Stimulated activated CD4-positive, alpha-beta T cell treated with anti-CD3 and anti-CD28 coated beads, Interleukin-4, amount 100 ng/mL, for 24 hours (primary cell): ENCODE results near the gene FASTK.

Source experiments
- DNase-seq: peaks from one replicate; pipeline ENCODE4 v3.0.0-alpha.2; 2020

FASTK gene

DNA sequence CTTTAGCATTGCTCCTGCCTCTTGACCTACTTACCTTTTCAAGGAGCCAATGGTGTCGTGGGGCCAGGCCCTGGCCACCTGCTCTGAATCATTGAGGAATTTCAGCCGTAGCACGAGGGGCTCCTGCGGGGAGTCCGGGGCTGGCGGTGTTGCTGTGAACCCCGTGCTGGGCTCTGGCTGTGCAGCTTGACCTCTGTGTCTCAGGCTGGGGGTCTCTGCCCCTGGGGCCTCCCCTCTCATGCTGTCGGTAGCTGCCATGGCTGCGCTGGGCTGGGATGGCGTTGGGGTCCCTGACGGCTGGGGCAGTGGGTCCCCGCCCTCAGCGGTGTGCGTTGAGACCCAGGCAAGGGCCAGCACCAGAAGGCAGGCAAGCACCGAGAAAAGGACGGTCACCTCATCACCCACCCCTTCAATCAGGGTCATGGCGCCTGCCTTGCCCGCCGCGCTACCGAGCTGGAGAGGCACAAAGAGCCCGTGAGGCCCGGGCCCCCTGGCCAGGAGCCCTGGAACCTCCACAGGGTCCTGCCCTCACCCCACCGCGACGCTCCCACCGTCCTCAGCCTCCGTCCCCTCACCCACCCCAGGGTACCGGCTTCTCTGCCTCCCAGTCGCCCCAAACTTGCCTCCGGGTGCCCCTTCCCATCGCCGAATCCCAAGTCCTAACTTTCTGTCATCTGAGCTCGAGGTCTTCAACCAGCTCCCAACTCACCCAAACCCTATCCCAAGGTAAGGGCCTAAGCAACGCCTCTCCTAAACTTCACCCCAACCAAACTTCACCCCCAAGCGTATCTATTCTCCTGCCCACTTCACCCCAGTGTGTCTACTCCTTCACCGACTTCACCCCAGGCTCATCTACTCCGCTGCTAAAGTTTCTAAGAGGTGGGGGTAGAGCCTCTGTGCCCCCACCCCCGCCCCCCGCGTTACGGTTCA is 1.8 kb upstream of the FASTK start:
- no peak for DNase-seq

DNA sequence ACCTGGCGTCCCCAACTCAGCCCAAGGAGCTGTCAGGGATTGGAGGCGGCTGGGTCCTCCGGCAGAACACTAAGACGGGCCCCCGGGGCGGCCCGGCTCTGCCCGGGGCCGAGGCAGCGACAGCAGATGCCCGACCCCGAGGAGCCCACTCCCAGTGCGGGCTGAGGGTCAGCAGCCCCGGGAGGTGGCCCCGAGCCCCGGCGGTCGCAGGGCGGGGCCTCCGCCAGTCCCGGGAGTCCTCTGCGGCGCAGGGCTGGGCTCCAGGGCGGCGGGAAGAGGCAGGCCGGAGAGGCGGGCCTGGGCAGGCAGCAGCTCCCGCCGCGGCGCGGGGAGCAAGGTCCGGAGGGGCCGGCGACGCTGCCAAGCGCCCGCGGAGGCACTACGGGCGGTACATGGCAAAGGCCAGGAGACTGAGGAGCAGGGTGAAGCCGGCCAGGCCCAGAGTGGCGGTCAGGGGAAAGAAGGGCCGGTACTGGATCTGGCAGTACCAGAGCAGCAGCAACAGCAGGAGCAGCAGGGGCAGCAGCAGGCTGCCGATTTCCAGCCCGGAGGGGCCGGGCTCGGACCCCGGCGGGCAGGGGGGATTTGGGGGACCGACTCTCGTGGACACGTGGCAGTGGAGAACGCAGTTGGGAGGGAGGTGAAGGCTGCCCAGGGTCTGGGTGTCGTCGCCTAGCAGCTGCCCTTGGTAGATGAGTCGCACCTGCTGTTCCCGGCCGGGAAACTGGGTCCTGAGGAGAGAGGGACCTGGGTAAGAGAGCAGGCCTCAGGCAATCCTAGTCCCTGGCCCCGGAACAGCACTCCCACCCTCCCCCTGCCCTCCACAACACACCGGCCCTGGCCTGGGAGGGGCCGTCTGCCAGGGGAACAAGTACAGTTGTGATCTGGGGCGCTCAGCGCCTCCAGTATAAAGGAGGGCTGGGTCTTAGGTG is 827 bp upstream of the FASTK start:
- no peak for DNase-seq

DNA sequence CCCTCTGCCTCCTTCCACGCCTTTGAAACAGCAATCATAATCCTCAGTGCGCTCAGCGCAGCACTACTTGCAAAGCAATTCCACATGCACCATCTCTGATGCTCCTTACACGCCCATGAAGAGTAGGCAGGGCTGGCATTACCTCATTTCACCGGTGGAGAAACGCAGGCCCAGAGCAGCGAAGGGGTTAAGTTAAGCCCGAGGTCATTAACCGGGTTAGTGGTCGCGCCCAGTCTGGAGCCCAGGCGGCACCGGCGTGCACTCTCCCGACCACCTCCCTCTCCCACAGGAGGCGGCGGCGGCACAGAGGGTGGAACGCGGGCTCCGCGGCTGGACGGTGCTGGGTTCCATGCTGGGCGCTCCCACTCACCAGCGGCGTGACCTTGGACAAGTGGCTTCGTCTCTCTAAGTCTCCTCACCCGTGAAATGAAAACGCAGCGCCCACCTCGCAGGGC is 515 bp downstream of the FASTK start:
- no peak for DNase-seq

- no peak for DNase-seq
Measured at GRCh38 chr7:151079199-151079910, 1.3 kb downstream of the FASTK start.

GRCh38 chr7:151078233-151079040 is 2.2 kb downstream of the FASTK start:
- DNase-seq: no peak

DNA sequence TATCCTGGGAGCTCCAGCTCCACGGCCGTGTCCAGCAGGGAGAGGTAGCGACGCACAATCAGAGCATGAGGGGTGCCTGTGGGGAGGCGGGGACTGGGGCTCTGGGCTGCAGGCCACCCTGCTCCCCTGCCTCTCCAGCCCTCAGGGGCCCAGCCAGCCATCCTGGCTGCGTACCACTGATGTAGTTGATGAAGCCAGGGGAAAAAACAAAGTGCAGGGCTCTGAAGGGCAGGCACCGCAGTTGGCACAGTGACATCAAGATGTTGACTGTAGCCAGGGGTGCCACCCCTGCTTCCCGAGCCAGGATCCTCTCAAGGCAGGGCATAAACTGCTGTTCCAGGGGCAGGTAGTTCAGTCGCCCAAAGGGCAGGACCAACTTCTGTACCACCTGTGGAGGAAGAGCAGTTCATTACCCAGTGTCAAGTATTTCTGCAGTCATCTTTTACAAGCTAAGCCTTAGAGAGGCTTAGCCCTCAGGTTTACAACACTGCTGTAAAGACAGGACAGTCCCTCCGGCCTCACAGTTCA is 2.8 kb downstream of the FASTK start:
- no peak for DNase-seq

DNA sequence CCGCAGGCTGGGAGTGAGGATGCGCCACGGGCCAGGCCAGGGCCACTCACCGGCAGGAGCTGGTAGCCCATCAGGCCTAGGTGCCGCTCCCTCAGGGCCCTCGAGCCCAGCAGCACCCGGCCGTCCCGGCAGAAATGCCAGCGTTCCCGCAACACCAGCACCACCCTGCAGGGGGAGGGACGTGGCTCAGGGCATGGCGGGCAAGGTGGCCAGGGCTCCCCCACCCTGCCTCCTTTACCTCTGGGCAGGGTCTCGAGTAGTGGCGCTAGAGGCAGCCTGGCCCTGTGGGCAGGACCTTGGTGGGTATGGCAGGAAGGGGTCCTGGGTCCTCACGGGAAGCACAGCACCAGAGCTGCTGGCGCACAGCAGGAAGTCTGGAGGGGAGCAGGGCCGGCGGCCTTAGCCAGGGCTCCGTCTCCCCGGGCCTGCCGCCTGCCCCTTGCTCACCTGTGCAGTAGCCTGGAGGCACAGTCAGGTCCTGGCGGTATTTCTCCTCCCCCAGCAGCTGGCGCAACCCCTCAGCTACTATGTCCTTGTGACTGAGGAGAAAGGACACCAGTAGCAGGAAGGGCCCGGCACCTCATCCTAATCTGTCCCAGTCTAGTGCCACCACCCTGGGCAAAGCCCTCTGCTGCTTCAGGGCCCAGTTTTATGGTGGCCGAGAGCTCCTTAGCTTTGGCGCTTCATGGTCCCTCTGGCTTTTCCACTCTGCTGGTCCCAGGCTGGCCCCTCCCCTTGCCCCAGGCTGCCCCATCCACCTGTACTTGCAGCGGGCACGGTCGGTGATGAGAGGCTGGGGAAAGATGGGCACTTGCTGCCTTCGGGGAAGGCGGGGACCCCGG is 3.5 kb downstream of the FASTK start:
- DNase-seq: no peak

DNA sequence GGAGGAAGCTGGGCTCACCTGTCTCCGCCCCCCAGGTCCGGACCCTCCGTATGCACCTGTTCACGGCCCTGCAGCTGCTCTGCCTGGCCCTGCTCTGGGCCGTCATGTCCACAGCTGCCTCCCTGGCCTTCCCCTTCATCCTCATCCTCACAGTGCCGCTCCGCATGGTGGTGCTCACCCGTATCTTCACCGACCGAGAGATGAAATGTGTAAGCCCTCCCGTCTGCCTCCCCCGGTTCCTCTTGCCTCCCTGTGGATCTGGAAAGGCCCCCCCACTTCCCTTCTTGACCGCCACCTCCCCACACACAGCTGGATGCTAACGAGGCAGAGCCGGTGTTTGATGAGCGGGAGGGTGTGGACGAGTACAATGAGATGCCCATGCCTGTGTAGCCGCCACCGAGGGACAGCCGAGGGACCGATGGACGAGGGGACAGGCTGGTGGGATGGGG is 4.6 kb downstream of the FASTK start:
- no peak for DNase-seq

DNA sequence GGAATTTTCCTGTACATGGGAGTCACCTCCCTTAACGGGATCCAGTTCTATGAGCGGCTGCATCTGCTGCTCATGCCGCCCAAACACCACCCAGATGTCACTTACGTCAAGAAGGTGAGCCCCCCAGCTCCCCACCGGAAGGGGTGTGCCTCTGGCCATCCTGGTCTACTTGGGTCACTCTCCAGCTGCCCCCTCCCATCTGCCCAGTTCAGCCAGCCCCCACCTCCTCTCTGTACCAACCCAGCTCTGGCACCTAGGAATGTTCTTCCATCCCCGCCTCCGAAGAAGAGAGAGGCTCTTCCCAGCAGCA is 5.0 kb downstream of the FASTK start:
- no peak for DNase-seq

GRCh38 chr7:151074817-151075661 is 5.6 kb downstream of the FASTK start:
- DNase-seq: no peak

DNA sequence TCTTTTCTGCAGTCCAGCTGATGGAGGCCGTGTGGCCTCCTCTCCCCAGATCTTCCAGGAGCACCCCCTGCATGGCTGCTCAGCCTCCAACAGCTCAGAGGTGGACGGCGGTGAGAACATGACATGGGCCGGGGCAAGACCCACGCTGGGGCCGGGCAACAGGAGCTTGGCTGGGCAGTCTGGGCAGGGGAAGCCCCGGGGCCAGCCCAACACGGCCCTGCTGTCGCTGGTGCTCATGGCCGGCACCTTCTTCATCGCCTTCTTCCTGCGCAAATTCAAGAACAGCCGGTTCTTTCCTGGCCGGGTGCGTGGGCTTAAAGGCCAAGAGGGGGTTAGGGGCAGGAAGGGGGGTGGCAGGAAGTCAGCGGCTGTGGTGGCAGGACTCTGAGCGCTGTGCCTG is 6.6 kb downstream of the FASTK start:
- no peak for DNase-seq

DNA sequence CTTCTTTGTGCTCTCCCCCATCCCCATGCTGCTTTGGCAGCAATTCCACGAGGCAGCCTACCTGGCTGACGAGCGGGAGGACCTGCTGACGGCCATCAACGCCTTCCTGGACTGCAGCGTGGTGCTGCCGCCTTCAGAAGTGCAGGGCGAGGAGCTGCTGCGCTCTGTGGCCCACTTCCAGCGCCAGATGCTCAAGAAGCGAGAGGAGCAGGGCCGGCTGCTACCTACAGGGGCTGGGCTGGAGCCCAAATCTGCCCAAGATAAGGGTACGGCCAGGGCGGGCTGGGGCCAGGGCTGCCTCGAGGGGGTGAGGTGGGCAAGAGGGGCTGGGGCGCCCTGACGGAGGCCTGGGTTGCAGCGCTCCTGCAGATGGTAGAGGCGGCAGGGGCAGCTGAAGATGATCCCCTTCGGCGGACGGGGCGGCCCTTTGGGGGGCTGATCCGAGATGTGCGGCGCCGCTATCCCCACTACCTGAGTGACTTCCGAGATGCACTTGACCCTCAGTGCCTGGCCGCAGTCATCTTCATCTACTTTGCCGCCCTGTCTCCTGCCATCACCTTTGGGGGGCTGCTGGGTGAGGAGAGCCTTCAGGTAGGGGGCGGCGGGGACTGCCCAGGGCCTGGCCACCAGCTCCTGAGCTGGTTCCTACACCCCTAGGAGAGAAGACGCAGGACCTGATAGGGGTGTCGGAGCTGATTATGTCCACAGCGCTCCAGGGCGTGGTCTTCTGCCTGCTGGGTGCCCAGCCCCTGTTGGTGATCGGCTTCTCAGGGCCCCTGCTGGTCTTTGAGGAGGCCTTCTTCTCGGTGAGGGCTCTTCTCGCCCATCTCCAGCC is 9.4 kb downstream of the FASTK start:
- no peak for DNase-seq

DNA sequence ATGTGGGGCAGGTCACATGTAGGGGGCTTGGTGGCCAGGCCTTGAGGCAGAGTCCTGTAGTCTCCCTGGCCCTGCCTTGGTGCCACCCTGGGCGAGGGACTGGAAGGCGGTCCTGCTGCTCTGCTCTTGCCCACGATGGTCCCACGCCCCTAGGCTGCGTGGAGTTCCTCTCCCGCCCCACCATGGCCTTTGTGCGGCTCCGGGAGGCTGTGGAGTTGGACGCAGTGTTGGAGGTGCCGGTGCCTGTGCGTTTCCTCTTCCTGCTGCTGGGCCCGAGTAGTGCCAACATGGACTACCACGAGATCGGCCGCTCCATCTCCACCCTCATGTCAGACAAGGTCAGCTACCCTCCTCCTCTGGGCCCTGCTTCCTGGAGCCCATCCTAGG is 10.0 kb downstream of the FASTK start:
- no peak for DNase-seq

DNA sequence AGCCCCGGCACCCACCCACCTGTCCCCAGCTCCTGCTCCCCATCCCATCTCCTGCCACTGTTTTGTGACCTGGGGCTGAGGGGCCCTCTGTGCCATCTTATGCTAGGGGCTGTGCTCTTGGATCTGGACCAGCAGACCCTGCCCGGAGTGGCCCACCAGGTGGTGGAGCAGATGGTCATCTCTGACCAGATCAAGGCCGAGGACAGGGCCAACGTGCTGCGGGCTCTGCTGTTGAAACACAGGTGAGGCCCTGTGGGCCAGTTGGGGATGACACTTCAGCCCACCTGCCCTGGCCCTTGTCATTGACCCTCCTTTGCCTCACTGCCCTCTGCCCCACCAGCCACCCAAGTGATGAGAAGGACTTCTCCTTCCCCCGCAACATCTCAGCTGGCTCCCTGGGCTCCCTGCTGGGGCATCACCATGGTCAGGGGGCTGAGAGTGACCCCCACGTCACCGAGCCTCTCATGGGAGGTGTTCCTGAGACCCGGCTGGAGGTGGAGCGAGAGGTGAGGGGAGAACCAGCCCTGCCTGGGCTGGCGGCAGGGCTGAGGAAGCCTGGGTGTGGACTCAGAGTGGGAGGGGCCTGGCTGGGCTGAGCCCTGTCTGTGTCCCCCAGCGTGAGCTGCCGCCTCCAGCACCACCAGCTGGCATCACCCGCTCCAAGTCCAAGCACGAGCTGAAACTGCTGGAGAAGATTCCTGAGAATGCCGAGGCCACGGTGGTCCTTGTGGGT is 10.6 kb downstream of the FASTK start:
- DNase-seq: no peak

- DNase-seq: no peak
Measured at GRCh38 chr7:151068069-151068773, 12.4 kb downstream of the FASTK start.

DNA sequence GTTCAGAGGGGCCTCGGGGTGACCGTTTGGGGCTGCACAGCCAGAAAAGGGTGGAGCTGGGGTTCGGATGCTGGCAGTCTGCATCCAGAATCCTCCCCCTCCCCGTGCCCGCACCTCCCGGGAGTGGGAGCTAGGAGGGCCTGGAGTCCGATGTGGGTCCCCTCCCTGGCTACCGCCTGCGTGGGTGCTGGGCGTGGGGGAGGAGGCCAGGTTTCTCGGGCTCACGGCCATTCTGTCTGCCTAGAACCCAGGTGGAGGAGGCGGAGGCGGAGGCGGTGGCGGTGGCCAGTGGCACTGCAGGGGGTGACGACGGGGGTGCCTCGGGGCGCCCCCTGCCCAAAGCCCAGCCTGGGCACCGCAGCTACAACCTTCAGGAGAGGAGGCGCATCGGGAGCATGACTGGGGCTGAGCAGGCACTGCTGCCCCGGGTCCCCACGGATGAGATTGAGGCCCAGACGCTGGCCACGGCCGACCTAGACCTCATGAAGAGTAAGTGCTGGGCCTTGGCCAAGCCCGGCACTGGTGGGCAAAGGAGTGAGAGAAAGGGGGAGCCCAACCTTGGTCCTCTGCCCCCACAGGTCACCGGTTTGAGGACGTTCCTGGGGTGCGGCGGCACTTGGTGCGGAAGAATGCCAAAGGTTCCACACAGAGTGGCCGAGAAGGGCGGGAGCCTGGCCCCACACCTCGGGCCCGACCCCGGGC is 14.2 kb downstream of the FASTK start:
- no peak for DNase-seq

DNA sequence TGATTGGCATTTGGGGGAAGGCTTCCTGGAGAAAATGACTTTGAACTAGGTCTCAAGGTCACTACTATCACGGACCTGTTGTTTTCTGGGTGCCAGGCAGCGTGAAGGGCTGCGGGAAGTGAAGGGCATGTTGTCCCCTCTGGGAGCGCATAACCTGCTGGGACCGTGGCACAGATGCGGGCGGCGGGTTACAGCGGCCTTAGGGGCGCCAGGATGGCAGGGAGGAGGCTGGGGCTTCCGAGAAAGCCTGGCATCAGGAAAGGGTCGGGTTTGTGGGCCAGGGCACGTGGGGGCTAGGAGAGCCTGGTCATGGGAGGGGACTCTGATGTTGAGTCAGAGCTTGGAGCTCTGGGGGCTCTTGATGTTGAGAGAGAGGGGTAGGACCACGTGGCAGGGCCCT is 15.1 kb downstream of the FASTK start:
- no peak for DNase-seq
